DND-41 (cell line): ENCODE results near the gene MAZ.
"Not testable (repeated sequence)": the region's sequence is repeated elsewhere in the genome, so short reads cannot be mapped to it uniquely, and the experiment has no call there.

Source experiments
- ATAC-seq: fragments of 200-7000 bp; cut with Tn5 transposase; 3 replicates; pipeline ENCODE4 v1.9.1; 2021; ENCODE audit warnings: low read depth; ENCODE audit not compliant: insufficient read depth
- DNase-seq: peaks from one replicate; pipeline ENCODE4 v3.0.0-alpha.2; 2020
- H2AFZ ChIP-seq: 2 replicates; pipeline ENCODE4 v1.6.0; 2012; ENCODE audit warnings: low read depth, low read length
- H3K27ac ChIP-seq: 2 replicates; pipeline ENCODE4 v1.5.1; 2012; ENCODE audit warnings: low read length, inconsistent platforms
- H3K27me3 ChIP-seq: fragments of 200-600 bp; sonication (generic); 2 replicates; pipeline ENCODE4 v1.6.0; 2012; ENCODE audit warnings: low read length, mild to moderate bottlenecking, inconsistent platforms; ENCODE audit not compliant: insufficient read depth, poor library complexity
- H3K36me3 ChIP-seq: 2 replicates; pipeline ENCODE4 v1.5.1; 2012; ENCODE audit warnings: low read length, inconsistent platforms; ENCODE audit not compliant: insufficient read depth
- H3K4me1 ChIP-seq: 2 replicates; pipeline ENCODE4 v1.5.1; 2012; ENCODE audit warnings: mild to moderate bottlenecking, low read length; ENCODE audit not compliant: insufficient read depth
- H3K4me2 ChIP-seq: 2 replicates; pipeline ENCODE4 v1.6.0; 2012; ENCODE audit warnings: mild to moderate bottlenecking, moderate library complexity, low read length, inconsistent platforms; ENCODE audit not compliant: insufficient read depth
- H3K4me3 ChIP-seq, 2 experiments: fragments of 200-600 bp in 1 of 2; shearing (Covaris generic) in 1 of 2; 2 replicates each; pipeline ENCODE4 v1.5.1; 2012 to 2016; ENCODE audit warnings: inconsistent platforms in 2 of 2, low read length in 2 of 2, mild to moderate bottlenecking in 2 of 2, low read depth in 1 of 2, moderate library complexity in 1 of 2
- H3K79me2 ChIP-seq: 2 replicates; pipeline ENCODE4 v1.6.0; 2012; ENCODE audit warnings: low read length, inconsistent platforms; ENCODE audit not compliant: insufficient read depth
- H3K9ac ChIP-seq: 2 replicates; pipeline ENCODE4 v1.6.0; 2012; ENCODE audit warnings: low read depth, mild to moderate bottlenecking, inconsistent platforms, low read length, moderate library complexity
- H3K9me3 ChIP-seq: 2 replicates; pipeline ENCODE4 v1.5.1; 2012; ENCODE audit warnings: low read length, moderate library complexity, mild to moderate bottlenecking, inconsistent platforms; ENCODE audit not compliant: insufficient read depth, severe bottlenecking
- H4K20me1 ChIP-seq: 2 replicates; pipeline ENCODE4 v1.6.0; 2012; ENCODE audit warnings: low read length; ENCODE audit not compliant: insufficient read depth
- EZH2 ChIP-seq: IDR thresholded peaks from 3 replicates; pipeline ENCODE4 v1.6.1; 2012; ENCODE audit warnings: borderline replicate concordance, low read depth, mild to moderate bottlenecking, moderate library complexity, low read length, inconsistent platforms; ENCODE audit not compliant: severe bottlenecking
- TF ChIP-seq, protein P1 (sequence below): IDR thresholded peaks from 2 replicates; pipeline ENCODE4 v1.5.1; 2012; ENCODE audit warnings: borderline replicate concordance, low read length, moderate library complexity, mild to moderate bottlenecking; ENCODE audit not compliant: poor library complexity, severe bottlenecking; ENCODE audit errors: extremely low read depth

MAZ gene

DNA sequence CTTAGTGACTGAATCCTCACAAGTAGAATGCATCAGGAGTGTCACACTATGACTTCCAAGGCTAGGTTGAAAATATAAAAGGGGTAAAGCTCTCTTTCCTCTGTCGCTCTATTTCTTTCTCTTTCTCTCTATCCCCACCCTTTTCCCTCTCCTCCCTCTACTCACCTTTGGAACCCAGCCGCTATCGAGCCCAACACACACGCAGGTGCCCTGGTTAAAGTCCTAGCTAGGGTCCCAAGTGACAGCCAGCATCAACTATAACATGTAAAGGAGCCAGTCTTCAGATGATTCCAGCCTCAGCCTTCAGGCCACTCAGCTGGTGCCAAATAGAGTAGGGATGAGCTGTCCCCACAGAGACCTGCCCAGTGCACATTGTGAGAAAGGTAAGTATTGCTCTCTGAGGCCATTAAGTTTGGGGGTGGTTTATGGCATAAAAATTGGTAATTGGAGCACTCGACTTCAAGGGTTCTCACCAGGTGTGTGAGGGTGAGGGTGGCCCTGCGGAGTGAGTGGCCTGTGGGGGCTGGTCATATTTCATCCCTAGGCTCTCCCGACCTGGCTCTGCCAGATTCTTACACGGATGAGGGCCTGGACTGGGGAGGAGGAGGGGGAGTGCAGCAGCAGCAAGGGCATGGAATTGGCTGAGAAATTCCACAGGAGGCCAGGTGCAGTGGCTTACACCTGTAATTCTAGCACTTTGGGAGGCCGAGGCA is 45.6 kb upstream of the MAZ start:
- no peak for DNase-seq
- no peaks in the 10 kb centered on the region for H3K4me1 ChIP-seq
- H3K4me2 ChIP-seq = no peak overlapping the region
- H3K9ac ChIP-seq = no peak overlapping the region
- no peaks in the 10 kb centered on the region for H4K20me1 ChIP-seq
- H3K36me3 ChIP-seq = no peaks in the 10 kb centered on the region
- TF ChIP-seq EZH2 = no peak
- TF ChIP-seq, protein P1, sequence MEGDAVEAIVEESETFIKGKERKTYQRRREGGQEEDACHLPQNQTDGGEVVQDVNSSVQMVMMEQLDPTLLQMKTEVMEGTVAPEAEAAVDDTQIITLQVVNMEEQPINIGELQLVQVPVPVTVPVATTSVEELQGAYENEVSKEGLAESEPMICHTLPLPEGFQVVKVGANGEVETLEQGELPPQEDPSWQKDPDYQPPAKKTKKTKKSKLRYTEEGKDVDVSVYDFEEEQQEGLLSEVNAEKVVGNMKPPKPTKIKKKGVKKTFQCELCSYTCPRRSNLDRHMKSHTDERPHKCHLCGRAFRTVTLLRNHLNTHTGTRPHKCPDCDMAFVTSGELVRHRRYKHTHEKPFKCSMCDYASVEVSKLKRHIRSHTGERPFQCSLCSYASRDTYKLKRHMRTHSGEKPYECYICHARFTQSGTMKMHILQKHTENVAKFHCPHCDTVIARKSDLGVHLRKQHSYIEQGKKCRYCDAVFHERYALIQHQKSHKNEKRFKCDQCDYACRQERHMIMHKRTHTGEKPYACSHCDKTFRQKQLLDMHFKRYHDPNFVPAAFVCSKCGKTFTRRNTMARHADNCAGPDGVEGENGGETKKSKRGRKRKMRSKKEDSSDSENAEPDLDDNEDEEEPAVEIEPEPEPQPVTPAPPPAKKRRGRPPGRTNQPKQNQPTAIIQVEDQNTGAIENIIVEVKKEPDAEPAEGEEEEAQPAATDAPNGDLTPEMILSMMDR = no peak
- H3K9me3 ChIP-seq = no peaks in the 10 kb centered on the region
- no peak overlapping the region for H2AFZ ChIP-seq
- no peaks in the 10 kb centered on the region for H3K79me2 ChIP-seq
- H3K27me3 ChIP-seq = no peaks in the 10 kb centered on the region
- H3K27ac ChIP-seq = no peak overlapping the region
- no peak overlapping the region for H3K4me3 ChIP-seq
- ATAC-seq = no peak

DNA sequence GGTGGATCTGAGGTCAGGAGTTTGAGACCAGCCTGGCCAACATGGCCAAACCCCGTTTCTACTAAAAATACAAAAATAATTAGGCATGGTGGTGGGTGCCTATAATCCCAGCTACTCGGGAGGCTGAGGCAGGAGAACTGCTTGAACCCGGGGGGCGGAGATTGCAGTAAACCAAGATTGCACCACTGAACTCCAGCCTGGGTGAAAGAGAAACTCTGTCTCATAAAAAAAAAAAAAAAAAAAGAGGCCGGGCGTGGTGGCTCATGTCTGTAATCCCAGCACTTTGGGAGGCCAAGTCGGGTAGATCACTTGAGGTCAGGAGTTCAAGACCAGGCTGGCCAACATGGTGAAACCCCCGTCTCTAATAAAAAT is 45.1 kb upstream of the MAZ start:
- not testable (repeated sequence) for H3K4me2 ChIP-seq, ATAC-seq, H3K4me3 ChIP-seq, H2AFZ ChIP-seq, DNase-seq, H3K36me3 ChIP-seq, H4K20me1 ChIP-seq, H3K9me3 ChIP-seq, H3K4me1 ChIP-seq, H3K9ac ChIP-seq, H3K79me2 ChIP-seq, H3K27ac ChIP-seq, H3K27me3 ChIP-seq

DNA sequence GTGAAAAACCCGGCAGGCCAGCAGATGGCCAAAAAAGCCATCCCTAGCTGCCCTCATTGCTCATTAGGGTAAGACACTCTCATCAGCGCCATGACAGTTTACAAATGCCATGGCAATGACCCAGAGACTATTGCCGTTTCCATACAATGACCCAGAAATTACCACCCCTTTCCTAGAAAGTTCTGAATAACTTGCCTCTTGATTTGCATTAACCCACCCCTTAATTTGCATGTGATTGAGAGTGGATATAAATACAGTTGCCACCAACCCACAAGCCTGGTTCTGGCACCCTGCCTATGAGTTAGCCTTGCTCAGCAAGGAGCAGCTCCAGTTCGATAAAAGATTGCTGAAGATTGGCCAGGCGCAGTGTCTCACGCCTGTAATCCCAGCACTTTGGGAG is 44.4 kb upstream of the MAZ start:
- H3K36me3 ChIP-seq = no peaks in the 10 kb centered on the region

DNA sequence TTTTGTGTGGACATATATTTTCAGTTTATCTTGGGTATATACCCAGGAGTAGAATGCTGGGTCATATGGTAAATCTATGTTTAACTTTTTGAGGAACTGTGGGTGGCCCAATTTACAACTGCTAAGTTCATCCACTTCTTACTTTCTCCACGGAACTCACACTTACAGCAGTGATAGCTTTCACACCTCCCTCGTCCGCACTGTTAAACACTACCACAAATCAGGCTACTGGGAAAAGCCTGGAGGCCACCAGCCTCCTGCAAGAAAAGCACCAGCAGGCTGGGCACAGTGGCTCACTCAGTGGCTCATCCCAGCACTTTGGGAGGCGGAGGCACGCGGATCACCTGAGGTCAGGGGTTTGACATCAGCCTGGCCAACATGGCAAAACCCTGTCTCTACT is 43.0 kb upstream of the MAZ start:
- no peak for ATAC-seq
- H3K27ac ChIP-seq = no peak overlapping the region

More for the DNA sequence above, 44.4 kb upstream of the MAZ start:
- Histone ChIP-seq H3K4me2 (no peak overlapping the region), H4K20me1 (no peaks in the 10 kb centered on the region), H3K27ac (no peak overlapping the region), H3K27me3 (no peaks in the 10 kb centered on the region), H3K4me1 (no peaks in the 10 kb centered on the region), H3K4me3 (no peak overlapping the region), H3K9me3 (no peaks in the 10 kb centered on the region), H2AFZ (no peak overlapping the region), H3K79me2 (no peaks in the 10 kb centered on the region), H3K9ac (no peak overlapping the region)
- ATAC-seq (no peak; the same call in 2 of the 3 replicates), DNase-seq (no peak)
- TF ChIP-seq EZH2 = no peak
- TF ChIP-seq, protein P1 = no peak

More for the DNA sequence above, 43.0 kb upstream of the MAZ start:
- no peak overlapping the region for H3K4me2 ChIP-seq
- H3K9ac ChIP-seq = no peak overlapping the region
- no peaks in the 10 kb centered on the region for H3K9me3 ChIP-seq
- no peak for TF ChIP-seq EZH2
- TF ChIP-seq, protein P1 = no peak
- H3K4me1 ChIP-seq = no peaks in the 10 kb centered on the region
- no peaks in the 10 kb centered on the region for H3K79me2 ChIP-seq
- no peak overlapping the region for H2AFZ ChIP-seq
- no peaks in the 10 kb centered on the region for H4K20me1 ChIP-seq
- H3K4me3 ChIP-seq = no peak overlapping the region
- DNase-seq = no peak
- H3K36me3 ChIP-seq = no peaks in the 10 kb centered on the region
- no peaks in the 10 kb centered on the region for H3K27me3 ChIP-seq
